Measurements from ENCODE around the gene RERE. TPM values are rescaled to one million over a fixed set of nuclear protein-coding genes. Genes with fewer than 3 reads are reported as not detected.

RERE gene
- total and polyA plus RNA-seq, 2 experiments from 2014 or later, result 148 to 170 TPM

DNA sequence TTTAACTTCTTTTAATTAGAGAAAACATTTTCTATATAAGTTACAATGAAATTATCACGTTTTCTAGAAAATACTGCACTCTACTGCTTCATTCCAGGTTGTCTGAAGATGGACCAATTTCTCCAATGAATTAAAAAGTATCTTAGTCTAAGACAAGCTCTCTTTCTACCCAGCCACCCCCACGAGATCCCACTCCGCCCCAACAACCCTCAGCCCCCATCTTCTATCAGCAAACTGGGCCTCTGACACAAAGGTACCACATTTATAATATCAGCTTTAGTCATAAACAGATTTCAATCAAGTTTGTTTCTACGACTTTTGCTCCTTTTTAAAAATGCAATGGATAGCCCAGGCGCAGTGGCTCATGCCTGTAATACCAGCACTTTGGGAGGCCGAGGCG lies 117.8 kb downstream of the RERE start (continued):
- TF ChIP-seq NANOG (IDR thresholded peaks at IDR 0.05; ENCODE audit: borderline replicate concordance) (no peak), CREB1 (CRISPR knock-in tag; IDR thresholded peaks at IDR 0.05; ENCODE audit: low read depth) (no peak), ETS1 (IDR thresholded peaks at IDR 0.05) (no peak), EZH2 (IDR thresholded peaks at IDR 0.05; ENCODE audit: low read depth, unreplicated experiment) (no peak)

DNA sequence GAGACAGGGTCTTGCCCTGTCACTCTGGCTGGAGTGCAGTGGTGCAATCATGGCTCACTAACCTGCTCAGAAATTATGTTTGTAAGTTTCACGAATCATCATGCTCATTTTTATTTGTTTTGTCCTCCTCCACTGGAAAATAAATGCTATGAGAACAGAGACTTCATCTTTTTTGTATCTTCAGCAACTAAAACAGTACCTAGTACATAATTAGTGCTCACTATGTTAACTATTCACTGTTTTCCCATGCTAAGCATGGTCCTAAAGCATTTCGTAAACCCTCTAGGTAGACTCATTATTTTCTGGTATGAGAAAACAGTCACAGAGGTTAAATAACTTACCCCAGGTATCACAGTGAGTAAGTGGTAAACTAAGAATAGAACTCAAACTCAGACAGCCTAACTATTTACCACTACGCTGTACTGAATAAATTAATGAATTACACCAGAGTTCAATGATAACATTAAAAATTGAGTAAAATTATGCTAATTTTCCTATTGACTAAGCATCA lies 118.4 kb downstream of the RERE start:
- H2AFZ ChIP-seq, result no peak overlapping the region
- H4K20me1 ChIP-seq (replicated peaks; ENCODE audit: insufficient read depth), result peaks cover 31% of the 10 kb centered on the region
- Mint-ChIP-seq H3K4me1 (peaks cover 56% of the 10 kb centered on the region), H3K9me3 (no peaks in the 10 kb centered on the region), H3K36me3 (ENCODE audit: low read depth) (no peaks in the 10 kb centered on the region; the same call in 2 of the 3 replicates), H3K27me3 (ENCODE audit: insufficient read depth, low read depth, poor library complexity) (peaks cover 15% of the 10 kb centered on the region), H3K4me3 (peak overlapping the region; percentile 39; the same call in 1 of the 3 replicates), H3K27ac (peak overlapping the region; percentile 41)
- TF ChIP-seq CREB1 (CRISPR knock-in tag; IDR thresholded peaks at IDR 0.05; ENCODE audit: low read depth) (no peak), ETS1 (IDR thresholded peaks at IDR 0.05) (no peak), EZH2phosphoT487 (IDR thresholded peaks at IDR 0.05; ENCODE audit: unreplicated experiment) (no peak), ZNF331 (CRISPR knock-in tag; IDR thresholded peaks at IDR 0.05; ENCODE audit: low read depth) (no peak), ZNF114 (CRISPR knock-in tag; IDR thresholded peaks at IDR 0.05) (no peak), JUNB (IDR thresholded peaks at IDR 0.05; ENCODE audit: unreplicated experiment) (no peak)
- TF ChIP-seq, protein P1, sequence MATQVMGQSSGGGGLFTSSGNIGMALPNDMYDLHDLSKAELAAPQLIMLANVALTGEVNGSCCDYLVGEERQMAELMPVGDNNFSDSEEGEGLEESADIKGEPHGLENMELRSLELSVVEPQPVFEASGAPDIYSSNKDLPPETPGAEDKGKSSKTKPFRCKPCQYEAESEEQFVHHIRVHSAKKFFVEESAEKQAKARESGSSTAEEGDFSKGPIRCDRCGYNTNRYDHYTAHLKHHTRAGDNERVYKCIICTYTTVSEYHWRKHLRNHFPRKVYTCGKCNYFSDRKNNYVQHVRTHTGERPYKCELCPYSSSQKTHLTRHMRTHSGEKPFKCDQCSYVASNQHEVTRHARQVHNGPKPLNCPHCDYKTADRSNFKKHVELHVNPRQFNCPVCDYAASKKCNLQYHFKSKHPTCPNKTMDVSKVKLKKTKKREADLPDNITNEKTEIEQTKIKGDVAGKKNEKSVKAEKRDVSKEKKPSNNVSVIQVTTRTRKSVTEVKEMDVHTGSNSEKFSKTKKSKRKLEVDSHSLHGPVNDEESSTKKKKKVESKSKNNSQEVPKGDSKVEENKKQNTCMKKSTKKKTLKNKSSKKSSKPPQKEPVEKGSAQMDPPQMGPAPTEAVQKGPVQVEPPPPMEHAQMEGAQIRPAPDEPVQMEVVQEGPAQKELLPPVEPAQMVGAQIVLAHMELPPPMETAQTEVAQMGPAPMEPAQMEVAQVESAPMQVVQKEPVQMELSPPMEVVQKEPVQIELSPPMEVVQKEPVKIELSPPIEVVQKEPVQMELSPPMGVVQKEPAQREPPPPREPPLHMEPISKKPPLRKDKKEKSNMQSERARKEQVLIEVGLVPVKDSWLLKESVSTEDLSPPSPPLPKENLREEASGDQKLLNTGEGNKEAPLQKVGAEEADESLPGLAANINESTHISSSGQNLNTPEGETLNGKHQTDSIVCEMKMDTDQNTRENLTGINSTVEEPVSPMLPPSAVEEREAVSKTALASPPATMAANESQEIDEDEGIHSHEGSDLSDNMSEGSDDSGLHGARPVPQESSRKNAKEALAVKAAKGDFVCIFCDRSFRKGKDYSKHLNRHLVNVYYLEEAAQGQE (IDR thresholded peaks at IDR 0.05; ENCODE audit: unreplicated experiment), result no peak
- TF ChIP-seq, protein P2, sequence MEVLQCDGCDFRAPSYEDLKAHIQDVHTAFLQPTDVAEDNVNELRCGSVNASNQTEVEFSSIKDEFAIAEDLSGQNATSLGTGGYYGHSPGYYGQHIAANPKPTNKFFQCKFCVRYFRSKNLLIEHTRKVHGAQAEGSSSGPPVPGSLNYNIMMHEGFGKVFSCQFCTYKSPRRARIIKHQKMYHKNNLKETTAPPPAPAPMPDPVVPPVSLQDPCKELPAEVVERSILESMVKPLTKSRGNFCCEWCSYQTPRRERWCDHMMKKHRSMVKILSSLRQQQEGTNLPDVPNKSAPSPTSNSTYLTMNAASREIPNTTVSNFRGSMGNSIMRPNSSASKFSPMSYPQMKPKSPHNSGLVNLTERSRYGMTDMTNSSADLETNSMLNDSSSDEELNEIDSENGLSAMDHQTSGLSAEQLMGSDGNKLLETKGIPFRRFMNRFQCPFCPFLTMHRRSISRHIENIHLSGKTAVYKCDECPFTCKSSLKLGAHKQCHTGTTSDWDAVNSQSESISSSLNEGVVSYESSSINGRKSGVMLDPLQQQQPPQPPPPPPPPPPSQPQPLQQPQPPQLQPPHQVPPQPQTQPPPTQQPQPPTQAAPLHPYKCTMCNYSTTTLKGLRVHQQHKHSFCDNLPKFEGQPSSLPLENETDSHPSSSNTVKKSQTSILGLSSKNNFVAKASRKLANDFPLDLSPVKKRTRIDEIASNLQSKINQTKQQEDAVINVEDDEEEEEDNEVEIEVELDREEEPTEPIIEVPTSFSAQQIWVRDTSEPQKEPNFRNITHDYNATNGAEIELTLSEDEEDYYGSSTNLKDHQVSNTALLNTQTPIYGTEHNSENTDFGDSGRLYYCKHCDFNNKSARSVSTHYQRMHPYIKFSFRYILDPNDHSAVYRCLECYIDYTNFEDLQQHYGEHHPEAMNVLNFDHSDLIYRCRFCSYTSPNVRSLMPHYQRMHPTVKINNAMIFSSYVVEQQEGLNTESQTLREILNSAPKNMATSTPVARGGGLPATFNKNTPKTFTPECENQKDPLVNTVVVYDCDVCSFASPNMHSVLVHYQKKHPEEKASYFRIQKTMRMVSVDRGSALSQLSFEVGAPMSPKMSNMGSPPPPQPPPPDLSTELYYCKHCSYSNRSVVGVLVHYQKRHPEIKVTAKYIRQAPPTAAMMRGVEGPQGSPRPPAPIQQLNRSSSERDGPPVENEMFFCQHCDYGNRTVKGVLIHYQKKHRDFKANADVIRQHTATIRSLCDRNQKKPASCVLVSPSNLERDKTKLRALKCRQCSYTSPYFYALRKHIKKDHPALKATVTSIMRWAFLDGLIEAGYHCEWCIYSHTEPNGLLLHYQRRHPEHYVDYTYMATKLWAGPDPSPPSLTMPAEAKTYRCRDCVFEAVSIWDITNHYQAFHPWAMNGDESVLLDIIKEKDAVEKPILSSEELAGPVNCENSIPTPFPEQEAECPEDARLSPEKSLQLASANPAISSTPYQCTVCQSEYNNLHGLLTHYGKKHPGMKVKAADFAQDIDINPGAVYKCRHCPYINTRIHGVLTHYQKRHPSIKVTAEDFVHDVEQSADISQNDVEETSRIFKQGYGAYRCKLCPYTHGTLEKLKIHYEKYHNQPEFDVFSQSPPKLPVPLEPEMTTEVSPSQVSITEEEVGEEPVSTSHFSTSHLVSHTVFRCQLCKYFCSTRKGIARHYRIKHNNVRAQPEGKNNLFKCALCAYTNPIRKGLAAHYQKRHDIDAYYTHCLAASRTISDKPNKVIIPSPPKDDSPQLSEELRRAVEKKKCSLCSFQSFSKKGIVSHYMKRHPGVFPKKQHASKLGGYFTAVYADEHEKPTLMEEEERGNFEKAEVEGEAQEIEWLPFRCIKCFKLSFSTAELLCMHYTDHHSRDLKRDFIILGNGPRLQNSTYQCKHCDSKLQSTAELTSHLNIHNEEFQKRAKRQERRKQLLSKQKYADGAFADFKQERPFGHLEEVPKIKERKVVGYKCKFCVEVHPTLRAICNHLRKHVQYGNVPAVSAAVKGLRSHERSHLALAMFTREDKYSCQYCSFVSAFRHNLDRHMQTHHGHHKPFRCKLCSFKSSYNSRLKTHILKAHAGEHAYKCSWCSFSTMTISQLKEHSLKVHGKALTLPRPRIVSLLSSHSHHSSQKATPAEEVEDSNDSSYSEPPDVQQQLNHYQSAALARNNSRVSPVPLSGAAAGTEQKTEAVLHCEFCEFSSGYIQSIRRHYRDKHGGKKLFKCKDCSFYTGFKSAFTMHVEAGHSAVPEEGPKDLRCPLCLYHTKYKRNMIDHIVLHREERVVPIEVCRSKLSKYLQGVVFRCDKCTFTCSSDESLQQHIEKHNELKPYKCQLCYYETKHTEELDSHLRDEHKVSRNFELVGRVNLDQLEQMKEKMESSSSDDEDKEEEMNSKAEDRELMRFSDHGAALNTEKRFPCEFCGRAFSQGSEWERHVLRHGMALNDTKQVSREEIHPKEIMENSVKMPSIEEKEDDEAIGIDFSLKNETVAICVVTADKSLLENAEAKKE (CRISPR knock-in tag; IDR thresholded peaks at IDR 0.05), result no peak
- H3K36me3 ChIP-seq (ENCODE audit: insufficient read depth), result no peaks in the 10 kb centered on the region
- H3K4me1 ChIP-seq (ENCODE audit: insufficient read depth), result peaks cover 67% of the 10 kb centered on the region
- peaks cover 92% of the 10 kb centered on the region for H3K79me2 ChIP-seq (replicated peaks; ENCODE audit: insufficient read depth)
- H3K27me3 ChIP-seq (ENCODE audit: insufficient read depth), result no peaks in the 10 kb centered on the region
- no peak overlapping the region for H3K4me3 ChIP-seq
- ATAC-seq (no peak), DNase-seq (ENCODE audit: low spot score) (no peak)
- H3F3A ChIP-seq (replicated peaks; ENCODE audit: low read depth), result no peaks in the 10 kb centered on the region
- peak overlapping the region; percentile 77; the same call in 1 of the 2 replicates for H3K4me2 ChIP-seq
- no peaks in the 10 kb centered on the region for H3K9me2 ChIP-seq (ENCODE audit: insufficient read depth)
- no peak overlapping the region for H3K27ac ChIP-seq (ENCODE audit: low read depth)
